Hematopoietic multipotent progenitor cell treated with erythropoietin and hydrocortisone succinate and interleukin-3 and kit ligand, for 4 days (in vitro differentiated cells): ENCODE measurements around the gene ZNF609.
A peak's percentile ranks its signal among the peaks of the same experiment; 100 is the strongest.

Experiments
- DNase-seq: peaks from one replicate; pipeline ENCODE4 v3.0.0-alpha.2; 2015

The ZNF609 gene

GRCh38 chr15:64701482-64702184 lies 241.3 kb downstream of the ZNF609 start:
- DNase-seq = no peak

DNA sequence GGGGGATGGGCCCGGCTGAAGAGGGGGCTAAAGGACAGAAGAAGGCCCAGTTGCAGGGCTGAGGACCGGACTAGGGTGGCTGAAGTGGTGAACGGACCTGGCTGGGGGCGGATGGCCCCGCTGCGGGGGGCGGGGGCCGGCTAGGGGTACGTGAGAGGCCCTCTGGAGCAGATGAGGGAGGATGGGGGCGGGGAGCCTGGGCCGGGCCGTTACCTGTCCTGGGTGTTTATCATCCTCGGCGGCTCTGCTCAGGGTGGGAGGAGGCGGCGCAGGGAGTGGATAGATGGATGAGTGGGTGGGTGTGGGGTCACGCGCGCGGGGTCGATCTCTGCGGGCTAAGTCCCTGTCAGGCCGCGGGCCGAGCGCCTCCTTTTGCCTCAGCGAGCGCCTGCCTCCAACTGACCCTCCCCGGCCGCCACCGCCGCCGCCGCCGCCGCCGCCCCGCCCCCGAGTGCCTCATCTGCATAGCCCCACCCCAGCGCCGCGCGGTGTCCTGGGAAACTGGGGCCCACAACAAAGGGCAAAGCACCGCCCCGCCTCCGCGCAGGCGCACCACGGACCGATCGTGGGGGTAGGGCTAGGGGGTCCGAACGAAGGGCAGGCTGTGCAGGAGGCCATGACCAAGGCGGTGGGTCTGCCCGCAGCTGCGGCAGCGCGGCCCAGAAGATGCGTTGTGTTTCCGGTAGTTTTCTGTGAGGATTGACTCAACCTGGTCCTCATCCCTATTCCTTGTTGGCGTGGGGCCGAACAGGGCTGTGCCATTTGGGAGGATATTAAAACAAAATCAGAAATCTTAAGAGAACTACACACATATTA lies 242.6 kb downstream of the ZNF609 start:
- peak; percentile 97 for DNase-seq

DNA sequence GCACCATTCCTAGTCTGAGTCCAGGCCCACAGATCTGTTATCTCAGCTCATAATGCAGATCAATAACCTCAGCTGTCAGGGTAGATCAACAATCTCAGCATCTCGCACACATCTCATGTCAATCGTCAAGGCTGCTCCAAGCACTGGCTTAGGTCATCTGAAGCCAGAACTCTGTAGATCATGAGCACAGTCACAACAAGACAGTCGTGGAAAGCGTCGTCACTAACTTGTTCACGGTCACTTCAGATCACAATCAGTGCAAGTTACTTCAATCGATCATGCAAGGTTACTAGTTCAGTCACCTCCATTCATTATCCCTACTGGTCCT lies 243.2 kb downstream of the ZNF609 start:
- no peak for DNase-seq

DNA sequence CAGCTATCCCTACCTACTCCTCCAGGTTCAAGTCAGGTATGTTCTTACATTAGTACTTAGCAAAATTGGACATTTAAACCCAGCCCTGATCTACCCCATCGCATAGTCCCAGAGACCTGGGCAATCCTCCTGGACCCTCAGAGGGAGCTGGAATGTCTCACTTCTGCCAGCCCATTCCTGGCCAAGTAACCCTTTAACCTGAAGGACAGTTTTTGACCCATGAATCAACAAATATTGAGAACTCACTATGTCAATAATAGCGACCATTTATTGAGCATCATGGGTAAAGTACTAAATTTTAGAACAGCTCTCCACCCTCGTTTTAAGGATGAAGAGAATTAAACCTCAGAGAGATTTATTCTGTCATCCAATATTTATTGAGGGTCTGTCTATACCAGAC lies 244.6 kb downstream of the ZNF609 start:
- DNase-seq = no peak

DNA sequence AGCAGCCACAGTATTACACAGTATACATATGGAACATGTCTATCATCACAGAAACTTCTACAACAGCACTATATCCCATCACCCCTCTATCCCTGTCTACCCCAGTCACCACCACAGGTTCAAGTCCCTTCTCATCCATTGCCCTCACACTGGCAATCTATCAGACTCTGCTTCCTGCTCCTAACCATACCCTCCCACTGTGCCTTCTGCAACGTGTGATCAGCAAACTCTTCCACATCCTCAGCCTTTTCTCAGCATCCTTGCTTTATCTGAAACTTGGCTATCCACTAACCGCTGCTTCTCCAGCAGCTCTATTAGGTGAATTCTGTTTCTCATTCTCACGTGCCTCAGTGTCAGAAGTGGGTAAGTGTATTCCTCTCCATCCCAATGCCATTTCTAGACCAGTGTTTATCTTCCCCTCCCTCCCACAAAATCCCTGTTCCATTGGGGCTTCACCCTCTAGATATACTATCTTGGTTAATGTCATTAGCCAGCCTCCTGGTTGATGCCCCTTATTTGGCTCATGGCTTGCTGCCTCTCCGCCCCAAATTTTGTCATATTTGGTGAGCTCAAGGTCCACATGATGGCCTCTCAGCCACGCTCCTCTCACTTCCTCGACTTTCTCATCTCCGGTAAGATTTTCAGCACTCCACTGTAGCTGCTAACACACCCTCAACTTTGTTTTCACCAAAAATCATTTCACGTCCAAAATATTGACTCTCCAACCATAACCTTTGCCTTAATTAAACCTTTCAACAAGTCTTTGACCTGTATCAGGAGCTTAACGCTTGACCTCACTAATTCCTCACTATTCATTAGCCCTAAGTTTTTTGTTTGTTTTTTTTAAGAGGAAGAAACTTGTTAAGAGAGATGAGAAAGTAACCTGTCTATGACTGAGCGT lies 245.9 kb downstream of the ZNF609 start:
- no peak for DNase-seq

GRCh38 chr15:64710676-64711428 lies 250.5 kb downstream of the ZNF609 start:
- DNase-seq = no peak

DNA sequence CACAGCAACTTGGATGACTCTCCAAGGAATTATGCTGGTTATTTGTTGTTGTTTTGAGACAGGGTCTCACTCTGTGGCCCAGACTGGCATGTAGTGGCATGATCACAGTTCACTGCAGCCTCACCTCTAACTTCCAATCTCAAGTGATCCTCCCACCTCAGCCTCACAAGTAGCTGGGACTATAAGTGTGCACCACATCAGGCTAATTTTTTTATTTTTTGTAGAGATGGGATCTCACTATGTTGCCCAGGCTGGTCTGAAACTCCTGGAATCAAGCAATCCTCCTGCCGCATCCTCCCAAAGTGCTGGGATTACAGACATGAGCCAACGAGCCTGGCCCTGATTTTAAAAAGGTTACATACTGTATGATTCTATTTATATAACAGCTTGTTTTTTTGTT lies 252.0 kb downstream of the ZNF609 start:
- no peak for DNase-seq

GRCh38 chr15:64713592-64713991 lies 253.2 kb downstream of the ZNF609 start:
- no peak for DNase-seq

DNA sequence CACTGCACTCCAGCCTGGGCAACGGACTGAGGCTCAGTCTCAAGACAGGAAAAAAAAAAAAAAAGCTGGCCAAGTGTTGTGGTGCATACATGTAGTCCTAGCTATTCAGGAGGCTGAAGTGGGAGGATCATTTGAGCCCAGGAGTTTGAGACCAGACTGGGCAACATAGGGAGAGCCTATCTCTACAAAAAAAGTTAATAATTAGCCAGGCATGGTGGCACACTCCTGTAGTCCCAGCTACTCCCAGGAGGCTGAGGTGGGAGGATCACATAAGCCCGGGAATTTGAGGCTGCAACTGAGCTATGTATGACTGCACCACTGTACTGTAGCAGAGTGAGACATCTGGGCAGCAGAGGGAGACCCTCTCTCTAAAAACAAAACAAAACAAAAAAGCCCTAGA lies 256.1 kb downstream of the ZNF609 start:
- DNase-seq = no peak

DNA sequence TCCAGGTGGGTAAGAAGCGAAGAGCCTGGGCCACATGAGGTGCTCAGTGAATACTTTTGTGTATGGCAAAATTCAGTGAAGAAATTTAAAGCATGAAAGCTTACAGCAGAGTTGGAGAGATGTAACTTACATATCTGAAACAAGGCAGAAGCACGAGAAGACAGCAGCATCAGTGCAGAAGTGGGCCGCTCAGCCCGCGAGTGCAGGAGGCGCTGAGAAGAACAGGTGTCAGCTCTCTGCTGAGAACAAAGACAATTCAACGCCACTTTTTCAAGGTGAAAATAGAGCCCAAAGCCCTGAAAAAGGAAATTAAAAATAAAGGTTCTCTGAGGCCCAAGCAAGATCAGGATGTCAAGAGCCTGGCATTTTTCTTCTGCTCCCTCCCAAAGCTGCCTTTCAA lies 256.8 kb downstream of the ZNF609 start:
- DNase-seq = no peak

DNA sequence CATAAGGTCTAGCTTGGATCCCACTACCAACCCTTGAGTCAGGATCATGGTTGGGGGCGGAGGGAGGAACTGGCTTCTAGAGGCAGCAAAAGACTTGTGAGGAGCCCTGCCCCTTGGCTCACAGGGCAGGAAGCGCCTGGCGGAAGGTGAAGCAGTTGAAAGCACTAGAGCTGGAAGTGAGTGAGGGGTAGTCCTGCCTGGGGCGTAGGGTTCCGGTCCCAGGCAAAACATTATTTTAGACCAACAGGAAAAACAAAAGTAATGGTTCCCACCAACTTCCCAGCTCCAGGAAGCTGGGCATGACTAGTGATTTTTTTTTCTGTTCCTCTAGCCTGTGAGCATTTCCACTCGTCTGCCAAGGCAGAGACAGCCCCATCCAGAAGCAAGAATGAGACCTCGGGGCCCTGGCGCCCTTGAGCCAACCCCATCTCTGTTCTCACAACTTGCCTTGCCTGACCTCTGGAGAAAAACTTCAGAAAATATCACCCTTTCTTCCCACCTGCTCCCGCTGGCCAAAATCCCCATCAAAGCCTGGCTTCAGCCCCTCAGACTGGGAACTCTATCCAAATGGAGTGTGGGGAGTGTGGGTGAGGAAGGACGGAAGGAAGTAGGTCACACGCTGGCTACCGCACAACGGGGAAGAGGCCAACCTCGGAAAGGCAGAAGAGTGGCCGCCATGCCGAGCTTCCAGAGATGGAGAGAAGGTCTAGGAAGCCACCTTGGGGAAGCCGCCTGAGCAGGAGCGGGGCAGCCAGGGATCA lies 257.5 kb downstream of the ZNF609 start:
- no peak for DNase-seq

DNA sequence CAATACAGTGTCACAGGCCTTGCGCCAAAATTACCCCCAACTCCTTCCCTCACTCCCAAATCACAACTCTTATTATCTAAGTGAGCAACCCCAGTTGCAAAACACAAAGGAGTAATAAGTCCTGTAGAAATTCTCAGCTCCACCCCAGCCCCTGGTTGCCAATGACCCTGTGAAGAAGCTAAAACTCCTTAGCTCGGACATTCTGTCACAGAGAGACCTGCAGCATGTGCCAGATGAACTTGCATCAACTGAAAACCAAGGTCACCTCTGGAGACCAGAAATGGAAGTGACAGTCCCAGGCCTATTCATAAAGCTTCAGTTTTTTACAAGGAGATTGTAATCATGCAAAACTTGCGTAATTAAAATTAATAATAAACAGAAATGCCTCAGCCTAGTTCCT lies 259.8 kb downstream of the ZNF609 start:
- no peak for DNase-seq

DNA sequence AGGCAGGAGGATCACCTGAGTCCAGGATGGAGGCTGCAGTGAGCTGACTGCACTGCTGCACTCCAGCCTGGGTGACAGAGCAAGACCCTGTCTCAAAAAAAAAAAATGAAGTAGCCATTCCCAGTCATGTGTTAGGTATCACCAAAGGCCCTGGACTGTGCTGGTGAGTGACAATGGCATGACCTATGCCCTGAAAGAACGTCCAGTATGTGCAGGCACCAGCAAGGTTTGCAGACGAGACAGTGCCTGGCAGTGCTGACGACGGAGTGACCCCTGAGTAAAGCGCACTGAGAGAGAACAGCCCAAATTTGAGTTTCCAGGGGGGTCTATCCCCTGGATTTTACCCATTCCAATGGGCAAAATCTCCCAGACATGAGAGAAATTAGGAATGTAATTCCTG lies 269.8 kb downstream of the ZNF609 start:
- DNase-seq = no peak

GRCh38 chr15:64731012-64731804 lies 270.8 kb downstream of the ZNF609 start:
- peak; percentile 87 for DNase-seq

- no peak for DNase-seq
Measured at GRCh38 chr15:64731805-64732151, 271.4 kb downstream of the ZNF609 start.

DNA sequence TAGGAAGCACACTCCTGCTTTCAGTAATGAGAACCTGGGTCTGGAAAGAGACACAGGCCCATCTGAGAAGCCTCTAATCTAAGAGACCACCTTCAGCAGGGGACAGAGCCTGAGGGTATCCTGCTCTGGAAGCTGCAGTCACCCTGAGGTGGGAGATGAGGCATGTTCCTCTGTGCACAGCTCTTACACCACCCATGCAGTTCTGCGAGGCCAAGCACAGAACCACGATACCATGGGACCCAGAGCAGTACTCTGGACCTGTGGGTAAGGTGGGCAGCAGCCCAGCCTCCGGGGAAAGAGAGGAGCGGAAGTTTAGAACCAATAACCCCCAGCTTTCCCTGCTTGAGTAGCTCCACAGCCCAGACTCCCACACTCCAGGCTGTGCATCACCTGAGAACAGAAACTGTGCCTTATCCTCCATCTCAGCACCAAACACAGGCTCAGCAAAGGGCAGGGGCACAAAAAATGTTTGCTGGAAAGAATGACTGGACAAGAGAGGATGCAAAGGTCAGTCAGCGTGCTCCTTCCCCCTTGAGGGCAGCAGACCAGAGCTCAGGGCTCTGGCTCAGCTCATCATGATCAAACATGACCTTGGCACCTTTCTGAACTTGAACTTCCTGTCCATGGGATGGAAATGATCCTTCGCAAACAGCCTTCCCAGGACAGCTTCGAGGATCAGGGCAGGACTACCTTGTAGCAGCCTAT lies 271.9 kb downstream of the ZNF609 start:
- DNase-seq = no peak
